SU-DHL-6 (cell line): ENCODE measurements around the gene STK38L.

ENCODE experiments used
- EZH2phosphoT487 ChIP-seq: fragments of 200-600 bp; sonication (generic), shearing (Covaris generic); conservative IDR thresholded peaks from 2 replicates; pipeline ENCODE4 v1.6.1; 2018; ENCODE audit warnings: mild to moderate bottlenecking, antibody characterized with exemption, low read length, moderate library complexity, mixed read lengths
- TF ChIP-seq, protein P1 (sequence below): fragments of 200-600 bp; sonication (generic); IDR thresholded peaks from one replicate; pipeline ENCODE4 v1.5.1; 2017; ENCODE audit warnings: antibody characterized with exemption, mild to moderate bottlenecking, low read length, moderate library complexity; ENCODE audit not compliant: insufficient read depth, poor library complexity, severe bottlenecking

DNA sequence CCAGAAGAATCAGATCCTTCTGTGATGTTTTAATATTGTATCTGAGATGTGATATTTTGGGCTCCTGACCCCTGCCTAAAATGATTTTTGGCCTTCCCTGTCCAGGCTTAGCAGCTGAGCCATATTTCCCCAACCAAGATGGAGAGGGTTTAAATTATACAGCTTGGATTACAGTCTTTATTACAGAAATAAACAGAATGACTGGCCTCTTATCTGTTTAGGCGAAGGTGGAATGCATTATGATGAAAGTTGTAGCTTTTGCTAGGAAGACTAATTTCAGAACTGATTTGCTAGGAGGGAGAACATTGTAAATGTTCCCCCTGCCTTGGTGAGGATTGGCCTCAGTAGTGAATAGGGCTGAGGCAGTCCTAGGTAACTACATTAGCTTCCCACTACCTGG is 111.9 kb downstream of the STK38L start:
- TF ChIP-seq, protein P1, sequence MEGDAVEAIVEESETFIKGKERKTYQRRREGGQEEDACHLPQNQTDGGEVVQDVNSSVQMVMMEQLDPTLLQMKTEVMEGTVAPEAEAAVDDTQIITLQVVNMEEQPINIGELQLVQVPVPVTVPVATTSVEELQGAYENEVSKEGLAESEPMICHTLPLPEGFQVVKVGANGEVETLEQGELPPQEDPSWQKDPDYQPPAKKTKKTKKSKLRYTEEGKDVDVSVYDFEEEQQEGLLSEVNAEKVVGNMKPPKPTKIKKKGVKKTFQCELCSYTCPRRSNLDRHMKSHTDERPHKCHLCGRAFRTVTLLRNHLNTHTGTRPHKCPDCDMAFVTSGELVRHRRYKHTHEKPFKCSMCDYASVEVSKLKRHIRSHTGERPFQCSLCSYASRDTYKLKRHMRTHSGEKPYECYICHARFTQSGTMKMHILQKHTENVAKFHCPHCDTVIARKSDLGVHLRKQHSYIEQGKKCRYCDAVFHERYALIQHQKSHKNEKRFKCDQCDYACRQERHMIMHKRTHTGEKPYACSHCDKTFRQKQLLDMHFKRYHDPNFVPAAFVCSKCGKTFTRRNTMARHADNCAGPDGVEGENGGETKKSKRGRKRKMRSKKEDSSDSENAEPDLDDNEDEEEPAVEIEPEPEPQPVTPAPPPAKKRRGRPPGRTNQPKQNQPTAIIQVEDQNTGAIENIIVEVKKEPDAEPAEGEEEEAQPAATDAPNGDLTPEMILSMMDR: no peak
- TF ChIP-seq EZH2phosphoT487: no peak
